HEK293 (cell line): ENCODE results near the gene FHL1.
A peak's percentile ranks its signal among the peaks of the same experiment; 100 is the strongest.

Experiments
- CTCF ChIA-PET: fragments of 350-600 bp; formaldehyde crosslinking; extraction: SDS; loops from one replicate; lab custom pipeline; 2021; ENCODE audit warnings: antibody characterized with exemption; lab: Yijun Ruan, JAX
- POLR2A ChIA-PET: fragments of 300-600 bp; formaldehyde crosslinking; extraction: SDS; loops from one replicate; lab custom pipeline; 2020; ENCODE audit warnings: antibody characterized with exemption, inconsistent platforms; lab: Yijun Ruan, JAX
- H3K27ac ChIP-seq: fragments of 200-500 bp; sonication (Bioruptor generic); 2 replicates; pipeline ENCODE4 v1.5.1; 2014; ENCODE audit warnings: low read depth, low read length, control low read depth, inconsistent platforms; ENCODE audit errors: extremely low read depth
- H3K36me3 ChIP-seq, 2 experiments: fragments of 200-500 bp in 1 of 2; sonication (Bioruptor generic) in 1 of 2; 1 replicate in 1 of 2; 2 replicates in 1 of 2; pipeline ENCODE4 v1.5.1; 2014 to 2017; ENCODE audit warnings: inconsistent platforms in 2 of 2, low read length in 2 of 2; ENCODE audit not compliant: control insufficient read depth in 2 of 2, insufficient read depth in 1 of 2
- H3K4me1 ChIP-seq: fragments of 200-500 bp; sonication (Bioruptor generic); 2 replicates; pipeline ENCODE4 v1.5.1; 2014; ENCODE audit warnings: mild to moderate bottlenecking, low read length, inconsistent platforms; ENCODE audit not compliant: control insufficient read depth, insufficient read depth
- H3K4me3 ChIP-seq: 2 replicates; pipeline ENCODE4 v1.5.1; 2011; ENCODE audit warnings: low read depth, mild to moderate bottlenecking, control low read depth, low read length, moderate library complexity
- H3K9me3 ChIP-seq: fragments of 200-500 bp; sonication (Bioruptor generic); 2 replicates; pipeline ENCODE4 v1.5.1; 2014; ENCODE audit warnings: low read depth, low read length, inconsistent platforms; ENCODE audit not compliant: control insufficient read depth, insufficient read depth
- GLI4 ChIP-seq: fragments of 450-650 bp; formaldehyde crosslinking; IDR thresholded peaks from 2 replicates; pipeline ENCODE4 v1.5.1; 2016; ENCODE audit warnings: missing biosample characterization, missing genetic modification characterization
- KLF9 ChIP-seq: fragments of 450-650 bp; formaldehyde crosslinking; IDR thresholded peaks from 2 replicates; pipeline ENCODE4 v1.5.1; 2016; ENCODE audit warnings: missing biosample characterization, missing genetic modification characterization, low read depth
- YY2 ChIP-seq: fragments of 450-650 bp; formaldehyde crosslinking; IDR thresholded peaks from 2 replicates; pipeline ENCODE4 v1.5.1; 2016; ENCODE audit warnings: missing biosample characterization, missing genetic modification characterization
- ZNF121 ChIP-seq: fragments of 450-650 bp; formaldehyde crosslinking; IDR thresholded peaks from 2 replicates; pipeline ENCODE4 v1.5.1; 2016; ENCODE audit warnings: missing biosample characterization, missing genetic modification characterization
- ZNF169 ChIP-seq: fragments of 450-650 bp; formaldehyde crosslinking; IDR thresholded peaks from 2 replicates; pipeline ENCODE4 v1.5.1; 2016; ENCODE audit warnings: missing biosample characterization, missing genetic modification characterization
- ZNF214 ChIP-seq: fragments of 450-650 bp; formaldehyde crosslinking; IDR thresholded peaks from 2 replicates; pipeline ENCODE4 v1.5.1; 2017; ENCODE audit warnings: missing biosample characterization, mild to moderate bottlenecking, missing genetic modification characterization, borderline replicate concordance
- ZNF324 ChIP-seq: fragments of 450-650 bp; formaldehyde crosslinking; IDR thresholded peaks from 2 replicates; pipeline ENCODE4 v1.5.1; 2016; ENCODE audit warnings: missing biosample characterization, missing genetic modification characterization
- ZNF76 ChIP-seq: fragments of 450-650 bp; formaldehyde crosslinking; IDR thresholded peaks from 2 replicates; pipeline ENCODE4; 2016; ENCODE audit warnings: low read depth, missing biosample characterization, missing genetic modification characterization, borderline replicate concordance
- ZNF768 ChIP-seq: fragments of 450-650 bp; formaldehyde crosslinking; IDR thresholded peaks from 2 replicates; pipeline ENCODE4 v1.5.1; 2018; ENCODE audit warnings: missing biosample characterization, mild to moderate bottlenecking, missing genetic modification characterization
- TF ChIP-seq, protein P1 (sequence below): fragments of 450-650 bp; formaldehyde crosslinking; IDR thresholded peaks from 2 replicates; pipeline ENCODE4 v1.5.1; 2016; ENCODE audit warnings: missing biosample characterization, missing genetic modification characterization
- TF ChIP-seq, protein P2 (sequence below): fragments of 450-650 bp; formaldehyde crosslinking; IDR thresholded peaks from 2 replicates; pipeline ENCODE4 v1.5.1; 2016; ENCODE audit warnings: missing biosample characterization, missing genetic modification characterization
- TF ChIP-seq, protein P3 (sequence below): fragments of 450-650 bp; formaldehyde crosslinking; conservative IDR thresholded peaks from 2 replicates; pipeline ENCODE4 v1.5.1; 2016; ENCODE audit warnings: low read depth, missing biosample characterization, missing genetic modification characterization

The FHL1 gene

DNA sequence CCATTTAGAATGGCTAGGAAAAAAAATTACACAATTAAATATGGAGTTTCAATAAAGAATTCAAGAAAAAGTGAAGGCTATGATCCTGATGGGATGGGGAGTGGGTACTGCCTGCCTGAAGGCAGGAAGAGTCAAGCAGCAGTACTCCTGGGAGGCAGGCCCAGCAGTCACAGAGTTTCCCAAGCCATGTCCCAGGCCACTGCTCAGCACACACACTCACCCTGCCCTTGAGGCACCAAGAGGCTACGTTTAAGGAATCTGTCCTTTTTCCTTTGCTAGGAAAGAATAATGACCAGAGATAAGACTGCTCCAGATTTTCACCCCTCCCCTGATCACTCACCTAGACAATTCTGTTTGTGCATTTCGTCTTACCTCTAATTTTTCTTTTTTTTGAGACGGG lies 73.6 kb downstream of the FHL1 start (continued):
- TF ChIP-seq, protein P1, sequence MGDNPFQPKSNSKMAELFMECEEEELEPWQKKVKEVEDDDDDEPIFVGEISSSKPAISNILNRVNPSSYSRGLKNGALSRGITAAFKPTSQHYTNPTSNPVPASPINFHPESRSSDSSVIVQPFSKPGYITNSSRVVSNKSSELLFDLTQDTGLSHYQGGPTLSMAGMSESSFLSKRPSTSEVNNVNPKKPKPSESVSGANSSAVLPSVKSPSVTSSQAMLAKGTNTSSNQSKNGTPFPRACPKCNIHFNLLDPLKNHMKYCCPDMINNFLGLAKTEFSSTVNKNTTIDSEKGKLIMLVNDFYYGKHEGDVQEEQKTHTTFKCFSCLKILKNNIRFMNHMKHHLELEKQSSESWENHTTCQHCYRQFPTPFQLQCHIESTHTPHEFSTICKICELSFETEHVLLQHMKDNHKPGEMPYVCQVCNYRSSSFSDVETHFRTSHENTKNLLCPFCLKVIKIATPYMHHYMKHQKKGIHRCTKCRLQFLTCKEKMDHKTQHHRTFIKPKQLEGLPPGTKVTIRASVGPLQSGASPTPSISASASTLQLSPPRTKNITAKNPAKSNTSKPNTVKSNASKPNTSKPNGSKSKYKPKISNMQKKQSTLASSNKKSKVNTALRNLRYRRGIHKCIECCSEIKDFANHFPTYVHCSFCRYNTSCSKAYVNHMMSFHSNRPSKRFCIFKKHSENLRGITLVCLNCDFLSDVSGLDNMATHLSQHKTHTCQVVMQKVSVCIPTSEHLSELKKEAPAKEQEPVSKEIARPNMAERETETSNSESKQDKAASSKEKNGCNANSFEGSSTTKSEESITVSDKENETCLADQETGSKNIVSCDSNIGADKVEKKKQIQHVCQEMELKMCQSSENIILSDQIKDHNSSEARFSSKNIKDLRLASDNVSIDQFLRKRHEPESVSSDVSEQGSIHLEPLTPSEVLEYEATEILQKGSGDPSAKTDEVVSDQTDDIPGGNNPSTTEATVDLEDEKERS (tag by site-specific recombination) = no peak
- TF ChIP-seq ZNF121 (tag by site-specific recombination) = no peak
- no peak for TF ChIP-seq KLF9 (tag by site-specific recombination)

DNA sequence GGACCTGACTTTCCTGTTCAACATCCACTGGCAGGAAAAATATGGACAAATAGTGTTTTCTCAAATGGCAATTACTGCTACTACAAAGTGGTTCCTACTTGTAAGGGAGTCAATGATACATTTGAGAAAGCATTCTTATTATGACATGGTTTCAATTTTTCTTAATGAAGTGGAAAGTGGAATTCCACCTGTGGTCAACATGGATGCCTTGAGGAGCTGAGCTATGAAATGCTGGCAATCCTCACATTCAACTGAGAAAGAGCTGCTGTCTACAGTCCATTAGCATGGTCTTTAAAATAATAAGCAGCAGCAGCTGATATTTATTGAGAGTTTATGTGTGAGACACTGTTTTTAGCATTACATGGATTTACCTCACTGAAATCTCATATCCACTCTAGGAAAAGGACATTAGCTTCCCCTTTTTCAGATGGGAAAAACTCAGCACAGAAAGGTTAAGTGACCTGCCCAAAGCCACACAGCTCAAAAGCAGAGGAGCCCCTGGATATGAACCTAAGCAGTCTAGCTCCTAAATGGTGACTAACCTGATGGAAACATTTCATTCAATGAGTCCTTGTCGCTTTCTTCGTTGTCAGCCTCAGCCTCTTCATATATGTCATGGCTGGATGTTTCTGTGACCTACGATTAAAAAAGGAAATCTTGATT lies 74.6 kb downstream of the FHL1 start:
- no peak for TF ChIP-seq GLI4 (tag by site-specific recombination)
- no peak for TF ChIP-seq ZNF169
- no peak for TF ChIP-seq ZNF324 (tag by site-specific recombination)
- TF ChIP-seq ZNF768 (tag by site-specific recombination) = peak; percentile 59; the same call in 1 of the 2 replicates
- TF ChIP-seq, all 188 proteins: peak for 1
- Histone ChIP-seq H3K4me1 (no peaks in the 10 kb centered on the region), H3K9me3 (no peaks in the 10 kb centered on the region), H3K27ac (no peak overlapping the region), H3K36me3 (peaks cover 25 to 70% of the 10 kb centered on the region in 2 experiments), H3K4me3 (no peak overlapping the region)
- ChIA-PET CTCF (interaction anchor here (0.6 to 2.2 kb wide), 5 partner anchors 9 to 330 kb away, joined by 3 to 8 read pairs (median 5); no protein-coding TSS in a partner anchor), POLR2A (no interaction called here)

DNA sequence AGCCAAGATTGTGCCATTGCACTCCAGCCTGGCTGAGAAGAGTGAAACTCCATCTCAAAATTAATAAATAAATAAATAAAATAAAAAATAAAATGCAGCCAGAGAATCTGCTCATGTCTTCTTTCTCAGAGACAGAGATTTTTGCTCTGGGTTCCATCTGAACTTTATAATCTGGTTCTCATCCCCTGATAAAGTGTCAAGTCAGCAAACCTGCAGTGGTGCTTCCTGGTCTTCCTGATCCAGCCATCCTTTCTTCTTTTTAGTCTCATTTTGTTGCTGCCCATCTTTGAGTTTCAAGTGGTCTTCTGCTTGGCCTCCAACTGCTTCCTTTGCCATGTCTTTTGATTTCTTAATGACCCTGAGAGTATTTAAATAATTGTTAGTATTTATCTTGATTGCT lies 79.7 kb downstream of the FHL1 start:
- no peak overlapping the region for H3K27ac ChIP-seq
- POLR2A ChIA-PET = no interaction called here
- TF ChIP-seq, protein P2, sequence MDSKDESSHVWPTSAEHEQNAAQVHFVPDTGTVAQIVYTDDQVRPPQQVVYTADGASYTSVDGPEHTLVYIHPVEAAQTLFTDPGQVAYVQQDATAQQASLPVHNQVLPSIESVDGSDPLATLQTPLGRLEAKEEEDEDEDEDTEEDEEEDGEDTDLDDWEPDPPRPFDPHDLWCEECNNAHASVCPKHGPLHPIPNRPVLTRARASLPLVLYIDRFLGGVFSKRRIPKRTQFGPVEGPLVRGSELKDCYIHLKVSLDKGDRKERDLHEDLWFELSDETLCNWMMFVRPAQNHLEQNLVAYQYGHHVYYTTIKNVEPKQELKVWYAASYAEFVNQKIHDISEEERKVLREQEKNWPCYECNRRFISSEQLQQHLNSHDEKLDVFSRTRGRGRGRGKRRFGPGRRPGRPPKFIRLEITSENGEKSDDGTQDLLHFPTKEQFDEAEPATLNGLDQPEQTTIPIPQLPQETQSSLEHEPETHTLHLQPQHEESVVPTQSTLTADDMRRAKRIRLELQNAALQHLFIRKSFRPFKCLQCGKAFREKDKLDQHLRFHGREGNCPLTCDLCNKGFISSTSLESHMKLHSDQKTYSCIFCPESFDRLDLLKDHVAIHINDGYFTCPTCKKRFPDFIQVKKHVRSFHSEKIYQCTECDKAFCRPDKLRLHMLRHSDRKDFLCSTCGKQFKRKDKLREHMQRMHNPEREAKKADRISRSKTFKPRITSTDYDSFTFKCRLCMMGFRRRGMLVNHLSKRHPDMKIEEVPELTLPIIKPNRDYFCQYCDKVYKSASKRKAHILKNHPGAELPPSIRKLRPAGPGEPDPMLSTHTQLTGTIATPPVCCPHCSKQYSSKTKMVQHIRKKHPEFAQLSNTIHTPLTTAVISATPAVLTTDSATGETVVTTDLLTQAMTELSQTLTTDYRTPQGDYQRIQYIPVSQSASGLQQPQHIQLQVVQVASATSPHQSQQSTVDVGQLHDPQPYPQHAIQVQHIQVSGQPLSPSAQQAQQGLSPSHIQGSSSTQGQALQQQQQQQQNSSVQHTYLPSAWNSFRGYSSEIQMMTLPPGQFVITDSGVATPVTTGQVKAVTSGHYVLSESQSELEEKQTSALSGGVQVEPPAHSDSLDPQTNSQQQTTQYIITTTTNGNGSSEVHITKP (tag by site-specific recombination) = no peak
- no peak for TF ChIP-seq ZNF214 (tag by site-specific recombination)
- no peak overlapping the region for H3K4me3 ChIP-seq
- H3K9me3 ChIP-seq = no peaks in the 10 kb centered on the region
- H3K36me3 ChIP-seq = peaks cover 33 to 65% of the 10 kb centered on the region in 2 experiments
- no peaks in the 10 kb centered on the region for H3K4me1 ChIP-seq
- CTCF ChIA-PET = no interaction called here

DNA sequence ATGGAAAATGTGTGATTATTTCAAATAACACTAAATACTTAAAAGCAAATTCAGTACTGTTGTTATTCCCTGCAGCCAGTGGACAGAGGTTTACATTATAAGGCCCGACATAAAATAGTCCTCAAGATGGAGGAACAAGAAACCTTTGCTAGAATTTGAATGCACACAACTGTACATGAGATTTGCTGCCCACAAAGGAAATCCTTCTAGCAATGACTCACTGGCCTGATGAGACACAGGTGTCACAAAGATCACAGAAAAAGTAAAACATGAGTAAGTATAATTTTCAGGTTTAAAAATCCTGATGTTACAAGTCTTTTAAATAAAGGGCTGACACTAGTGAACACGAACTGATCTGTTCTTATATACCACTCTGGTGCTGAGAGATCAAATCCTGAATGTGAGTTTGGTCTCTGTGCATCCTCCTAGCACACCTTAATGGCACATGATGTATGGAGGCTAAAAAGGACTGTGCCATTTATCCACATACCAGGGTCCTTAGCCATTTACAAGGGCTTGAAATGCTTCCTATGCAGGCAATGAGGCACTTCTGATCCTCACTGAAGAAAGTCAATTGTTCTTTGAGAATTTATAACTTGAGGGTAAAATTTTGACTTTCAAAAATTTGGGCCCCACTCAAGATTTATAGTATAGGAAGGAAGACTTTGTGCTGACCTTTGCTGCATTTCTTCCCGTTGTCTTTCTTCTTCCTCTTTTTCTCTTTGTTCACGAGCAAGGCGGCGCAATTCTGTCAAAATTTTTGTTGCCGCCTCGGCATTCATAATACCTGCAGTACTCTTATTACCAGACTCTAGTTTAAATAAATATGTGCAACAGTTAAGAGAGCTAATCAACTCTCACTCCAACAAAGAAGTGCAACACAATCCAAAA lies 80.9 kb downstream of the FHL1 start:
- CTCF ChIA-PET = interaction anchor here (0.6 kb wide), 1 partner anchor 244 kb away, joined by 3 read pairs; no protein-coding TSS in a partner anchor
- Histone ChIP-seq H3K9me3 (no peaks in the 10 kb centered on the region), H3K27ac (no peak overlapping the region), H3K4me1 (no peaks in the 10 kb centered on the region), H3K36me3 (peaks cover 33 to 58% of the 10 kb centered on the region in 2 experiments)
- no peak for TF ChIP-seq ZNF76 (tag by site-specific recombination)
- TF ChIP-seq, protein P3, sequence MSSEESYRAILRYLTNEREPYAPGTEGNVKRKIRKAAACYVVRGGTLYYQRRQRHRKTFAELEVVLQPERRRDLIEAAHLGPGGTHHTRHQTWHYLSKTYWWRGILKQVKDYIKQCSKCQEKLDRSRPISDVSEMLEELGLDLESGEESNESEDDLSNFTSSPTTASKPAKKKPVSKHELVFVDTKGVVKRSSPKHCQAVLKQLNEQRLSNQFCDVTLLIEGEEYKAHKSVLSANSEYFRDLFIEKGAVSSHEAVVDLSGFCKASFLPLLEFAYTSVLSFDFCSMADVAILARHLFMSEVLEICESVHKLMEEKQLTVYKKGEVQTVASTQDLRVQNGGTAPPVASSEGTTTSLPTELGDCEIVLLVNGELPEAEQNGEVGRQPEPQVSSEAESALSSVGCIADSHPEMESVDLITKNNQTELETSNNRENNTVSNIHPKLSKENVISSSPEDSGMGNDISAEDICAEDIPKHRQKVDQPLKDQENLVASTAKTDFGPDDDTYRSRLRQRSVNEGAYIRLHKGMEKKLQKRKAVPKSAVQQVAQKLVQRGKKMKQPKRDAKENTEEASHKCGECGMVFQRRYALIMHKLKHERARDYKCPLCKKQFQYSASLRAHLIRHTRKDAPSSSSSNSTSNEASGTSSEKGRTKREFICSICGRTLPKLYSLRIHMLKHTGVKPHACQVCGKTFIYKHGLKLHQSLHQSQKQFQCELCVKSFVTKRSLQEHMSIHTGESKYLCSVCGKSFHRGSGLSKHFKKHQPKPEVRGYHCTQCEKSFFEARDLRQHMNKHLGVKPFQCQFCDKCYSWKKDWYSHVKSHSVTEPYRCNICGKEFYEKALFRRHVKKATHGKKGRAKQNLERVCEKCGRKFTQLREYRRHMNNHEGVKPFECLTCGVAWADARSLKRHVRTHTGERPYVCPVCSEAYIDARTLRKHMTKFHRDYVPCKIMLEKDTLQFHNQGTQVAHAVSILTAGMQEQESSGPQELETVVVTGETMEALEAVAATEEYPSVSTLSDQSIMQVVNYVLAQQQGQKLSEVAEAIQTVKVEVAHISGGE (tag by site-specific recombination) = no peak
- TF ChIP-seq YY2 (tag by site-specific recombination) = no peak
- TF ChIP-seq, all 188 proteins: peak for 0
- no peak overlapping the region for H3K4me3 ChIP-seq
- POLR2A ChIA-PET = no interaction called here
